Activated CD8-positive, alpha-beta T cell treated with anti-CD3 and anti-CD28 coated beads, Interleukin-2, amount 10 ng/mL, durations not matched to agents 7 days and 5 days (primary cell): ENCODE data around the gene TTR. TPM values are rescaled to one million over a fixed set of nuclear protein-coding genes. Genes with fewer than 3 reads are reported as not detected.

Experiments used
- ATAC-seq: fragments of 150-1000 bp; cut with Tn5 transposase; one replicate; pipeline ENCODE4 v1.10.0; 2021; ENCODE audit warnings: moderate library complexity
- CTCF ChIA-PET: fragments of 350-600 bp; sonication (Branson Sonifier 250); formaldehyde crosslinking; loops from one replicate; lab custom pipeline; 2021; ENCODE audit warnings: antibody characterized with exemption; lab: Charles Lee
- POLR2A ChIA-PET: fragments of 350-600 bp; sonication (Branson Sonifier 250); formaldehyde crosslinking; loops from one replicate; lab custom pipeline; 2021; ENCODE audit warnings: antibody characterized with exemption; lab: Charles Lee
- DNase-seq: peaks from one replicate; pipeline ENCODE4 v3.0.0-alpha.2; 2020
- H3K27ac Mint-ChIP-seq: one replicate; pipeline ENCODE4 v1.8.0; 2021; ENCODE audit warnings: mild to moderate bottlenecking, mixed read lengths
- H3K27me3 Mint-ChIP-seq: one replicate; pipeline ENCODE4 v1.8.0; 2021; ENCODE audit warnings: low read depth, mixed read lengths
- H3K36me3 Mint-ChIP-seq: one replicate; pipeline ENCODE4 v1.8.0; 2021; ENCODE audit warnings: low read depth, mixed read lengths
- H3K4me1 Mint-ChIP-seq: one replicate; pipeline ENCODE4 v1.8.0; 2021; ENCODE audit warnings: low read depth, mixed read lengths
- H3K4me3 Mint-ChIP-seq: one replicate; pipeline ENCODE4 v1.8.0; 2021; ENCODE audit warnings: mild to moderate bottlenecking, mixed read lengths
- H3K9me3 Mint-ChIP-seq: one replicate; pipeline ENCODE4 v1.8.0; 2022; ENCODE audit warnings: mixed read lengths; ENCODE audit not compliant: insufficient read depth
- total RNA-seq, 2 experiments: library from RNA; stranded (reverse); gene quantifications; one replicate each; pipeline ENCODE4 v1.2.3, GENCODE V29; 2021

TTR gene
- total RNA-seq, 2 experiments from 2014 or later: not detected

- Mint-ChIP-seq H3K4me1 (no peaks in the 10 kb centered on the region), H3K27ac (no peak overlapping the region), H3K4me3 (no peak overlapping the region), H3K36me3 (no peaks in the 10 kb centered on the region), H3K9me3 (no peaks in the 10 kb centered on the region), H3K27me3 (no peaks in the 10 kb centered on the region)
- ChIA-PET POLR2A (no interaction called here), CTCF (interaction anchor here (1.0 kb wide), 1 partner anchor 68 kb away, joined by 4 read pairs; no protein-coding TSS in a partner anchor)
- ATAC-seq (no peak), DNase-seq (no peak)
Observed at GRCh38 chr18:31624892-31625640, 33.4 kb downstream of the TTR start.

- Mint-ChIP-seq H3K27me3 (no peaks in the 10 kb centered on the region), H3K4me1 (no peaks in the 10 kb centered on the region)
- POLR2A ChIA-PET: no interaction called here
Observed at GRCh38 chr18:31626409-31626808, 34.7 kb downstream of the TTR start.

GRCh38 chr18:31630549-31630948 lies 38.9 kb downstream of the TTR start:
- DNase-seq: no peak
- ATAC-seq: no peak
- H3K4me1 Mint-ChIP-seq: peaks cover 20% of the 10 kb centered on the region
- no peak overlapping the region for H3K27ac Mint-ChIP-seq
- H3K9me3 Mint-ChIP-seq: peaks cover 3% of the 10 kb centered on the region
- peaks cover 3% of the 10 kb centered on the region for H3K27me3 Mint-ChIP-seq
- ChIA-PET POLR2A (no interaction called here), CTCF (no interaction called here)
- no peaks in the 10 kb centered on the region for H3K36me3 Mint-ChIP-seq
- H3K4me3 Mint-ChIP-seq: no peak overlapping the region

More at GRCh38 chr18:31626409-31626808, 34.7 kb downstream of the TTR start:
- Mint-ChIP-seq H3K27ac (no peak overlapping the region), H3K9me3 (no peaks in the 10 kb centered on the region), H3K4me3 (no peak overlapping the region), H3K36me3 (no peaks in the 10 kb centered on the region)
- DNase-seq (no peak), ATAC-seq (no peak)
- CTCF ChIA-PET: no interaction called here

GRCh38 chr18:31631526-31631925 lies 39.8 kb downstream of the TTR start:
- Mint-ChIP-seq H3K36me3 (no peaks in the 10 kb centered on the region), H3K27me3 (peaks cover 3% of the 10 kb centered on the region), H3K4me3 (no peak overlapping the region), H3K27ac (no peak overlapping the region), H3K9me3 (peaks cover 3% of the 10 kb centered on the region), H3K4me1 (peaks cover 20% of the 10 kb centered on the region)
- no peak for ATAC-seq
- no peak for DNase-seq
- POLR2A ChIA-PET: no interaction called here
- CTCF ChIA-PET: no interaction called here

DNA sequence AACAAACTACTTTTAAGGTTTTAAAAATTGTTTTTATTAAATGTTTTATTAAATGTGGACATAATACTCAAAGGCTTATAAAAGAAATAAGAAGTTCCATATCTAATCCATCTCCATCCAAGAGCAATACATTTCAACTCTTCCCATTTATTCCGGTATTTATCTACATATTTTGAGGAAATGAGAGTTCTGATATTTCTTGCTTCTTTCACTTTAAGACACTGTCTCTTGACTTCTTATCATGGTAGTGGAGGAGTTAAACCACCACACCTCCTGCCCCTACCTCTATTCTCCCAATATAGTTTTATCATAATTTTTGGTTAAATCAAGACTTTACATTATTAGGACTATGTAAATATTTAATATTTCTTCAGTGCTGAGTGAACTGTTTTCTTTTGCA lies 40.7 kb downstream of the TTR start:
- peaks cover 2% of the 10 kb centered on the region for H3K36me3 Mint-ChIP-seq

DNA sequence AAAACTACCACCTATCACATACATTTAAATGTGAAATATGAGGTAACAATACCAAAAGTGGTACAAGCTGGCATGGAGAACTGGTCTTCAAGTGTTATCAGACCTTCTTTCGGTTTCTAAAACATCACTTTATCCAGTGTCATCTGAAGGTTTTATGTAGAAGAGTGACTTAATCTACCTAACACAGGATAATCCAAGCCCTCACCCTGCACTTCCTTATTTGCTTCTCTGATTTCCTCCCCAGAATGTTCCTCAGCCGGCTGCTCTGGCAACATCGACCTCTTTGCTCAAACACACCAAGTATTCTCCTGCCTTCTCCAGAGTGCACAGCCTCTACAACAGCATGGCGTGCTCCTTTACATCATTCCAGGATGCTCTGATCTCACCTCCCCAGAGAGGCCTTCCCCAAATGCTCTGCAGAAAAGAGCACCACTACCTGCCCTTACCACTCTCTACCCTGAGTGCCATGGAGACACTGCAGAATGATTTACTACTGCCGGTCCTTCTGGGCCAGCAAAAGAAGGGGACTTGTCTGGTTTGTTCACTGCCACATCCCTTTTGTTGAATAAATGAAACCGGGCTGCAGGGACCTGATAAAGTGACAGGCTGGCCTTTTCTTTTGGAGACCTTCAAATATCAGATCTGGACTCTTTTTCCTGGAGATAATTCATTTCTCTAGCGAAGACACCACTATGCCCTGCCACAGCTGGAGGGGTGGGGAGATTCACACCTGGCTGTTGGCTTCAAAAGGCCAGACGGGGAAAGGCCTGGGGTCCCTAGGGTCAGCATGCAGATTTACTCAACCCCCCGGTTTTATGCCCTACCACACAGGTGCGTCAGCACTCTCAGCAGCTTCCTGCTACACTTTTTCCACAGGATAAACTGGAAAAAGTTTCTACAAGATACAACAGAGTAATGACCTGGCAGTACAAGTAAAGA lies 42.0 kb downstream of the TTR start:
- Mint-ChIP-seq H3K27me3 (peaks cover 3% of the 10 kb centered on the region), H3K27ac (peak overlapping the region; percentile 21), H3K4me3 (no peak overlapping the region), H3K4me1 (peaks cover 20% of the 10 kb centered on the region), H3K9me3 (peaks cover 3% of the 10 kb centered on the region), H3K36me3 (peaks cover 2% of the 10 kb centered on the region)
- no peak for ATAC-seq
- POLR2A ChIA-PET: no interaction called here
- CTCF ChIA-PET: interaction anchor here (1.8 kb wide), 1 partner anchor 89 kb away, joined by 7 read pairs; no protein-coding TSS in a partner anchor
- DNase-seq: no peak

More for the DNA sequence above, 40.7 kb downstream of the TTR start:
- ChIA-PET CTCF (no interaction called here), POLR2A (no interaction called here)
- Mint-ChIP-seq H3K27me3 (peaks cover 3% of the 10 kb centered on the region), H3K4me3 (no peak overlapping the region), H3K27ac (no peak overlapping the region), H3K9me3 (peaks cover 3% of the 10 kb centered on the region), H3K4me1 (peaks cover 20% of the 10 kb centered on the region)
- DNase-seq: no peak
- ATAC-seq: no peak

- DNase-seq (peak; percentile 27), ATAC-seq (peak; percentile 76)
- H3K27me3 Mint-ChIP-seq: peaks cover 6% of the 10 kb centered on the region
- CTCF ChIA-PET: interaction anchor here (1.0 to 1.8 kb wide), 2 partner anchors 12 to 88 kb away, joined by 3 to 7 read pairs; no protein-coding TSS in a partner anchor
- H3K36me3 Mint-ChIP-seq: peaks cover 2% of the 10 kb centered on the region
- no peak overlapping the region for H3K4me3 Mint-ChIP-seq
- H3K9me3 Mint-ChIP-seq: peaks cover 3% of the 10 kb centered on the region
- H3K4me1 Mint-ChIP-seq: peaks cover 20% of the 10 kb centered on the region
- H3K27ac Mint-ChIP-seq: no peak overlapping the region
- POLR2A ChIA-PET: no interaction called here
Observed at GRCh38 chr18:31634331-31634713, 42.6 kb downstream of the TTR start.

GRCh38 chr18:31636387-31636786 lies 44.7 kb downstream of the TTR start:
- CTCF ChIA-PET: no interaction called here
- peaks cover 2% of the 10 kb centered on the region for H3K36me3 Mint-ChIP-seq
- peaks cover 20% of the 10 kb centered on the region for H3K4me1 Mint-ChIP-seq
- peaks cover 3% of the 10 kb centered on the region for H3K9me3 Mint-ChIP-seq
- DNase-seq (no peak), ATAC-seq (no peak)
- no peak overlapping the region for H3K4me3 Mint-ChIP-seq
- H3K27ac Mint-ChIP-seq: no peak overlapping the region
- peaks cover 6% of the 10 kb centered on the region for H3K27me3 Mint-ChIP-seq
- POLR2A ChIA-PET: no interaction called here

DNA sequence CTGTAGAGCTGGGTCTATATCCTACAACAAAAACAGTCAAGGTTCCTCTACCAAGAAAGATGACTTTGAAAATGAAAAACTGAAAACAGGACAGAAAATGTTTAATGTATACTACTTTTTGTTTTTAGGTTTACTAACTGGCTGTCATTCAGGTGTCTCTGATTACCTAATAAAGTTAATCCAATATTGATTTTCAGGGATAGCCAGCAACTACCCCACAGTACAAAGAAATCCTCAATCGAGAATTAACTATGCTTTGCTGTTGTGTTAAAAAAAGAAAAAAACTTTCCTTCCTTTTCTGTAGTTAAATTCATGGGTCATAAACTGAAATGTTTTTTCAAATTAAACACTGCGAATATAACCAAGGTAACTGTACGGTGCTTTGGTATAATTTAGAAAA lies 45.8 kb downstream of the TTR start:
- CTCF ChIA-PET: no interaction called here
- DNase-seq: no peak
- Mint-ChIP-seq H3K36me3 (peaks cover 2% of the 10 kb centered on the region), H3K9me3 (peaks cover 3% of the 10 kb centered on the region), H3K27ac (no peak overlapping the region), H3K4me3 (no peak overlapping the region), H3K4me1 (peaks cover 20% of the 10 kb centered on the region), H3K27me3 (peaks cover 13% of the 10 kb centered on the region)
- ATAC-seq: no peak
- POLR2A ChIA-PET: no interaction called here

DNA sequence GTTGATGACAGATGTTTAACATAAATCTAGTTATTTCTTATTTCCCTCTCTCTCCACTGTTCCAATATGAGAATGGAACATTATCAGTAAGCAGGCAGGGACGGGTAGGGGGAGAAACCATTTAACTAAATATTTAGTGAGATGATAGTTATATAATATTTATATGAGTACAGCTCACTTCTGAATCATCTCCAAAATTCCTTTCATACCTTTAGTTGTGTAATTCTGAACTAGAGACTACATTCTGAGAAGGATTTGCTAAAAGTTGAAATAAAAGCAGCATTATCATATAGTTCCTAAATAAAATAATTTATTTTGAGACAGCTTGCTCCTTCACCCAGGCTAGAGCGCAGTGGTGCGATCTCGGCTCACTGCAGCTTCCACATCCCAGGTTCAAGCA lies 51.3 kb downstream of the TTR start:
- H3K27me3 Mint-ChIP-seq: peaks cover 17% of the 10 kb centered on the region
- no peaks in the 10 kb centered on the region for H3K36me3 Mint-ChIP-seq
- CTCF ChIA-PET: no interaction called here

DNA sequence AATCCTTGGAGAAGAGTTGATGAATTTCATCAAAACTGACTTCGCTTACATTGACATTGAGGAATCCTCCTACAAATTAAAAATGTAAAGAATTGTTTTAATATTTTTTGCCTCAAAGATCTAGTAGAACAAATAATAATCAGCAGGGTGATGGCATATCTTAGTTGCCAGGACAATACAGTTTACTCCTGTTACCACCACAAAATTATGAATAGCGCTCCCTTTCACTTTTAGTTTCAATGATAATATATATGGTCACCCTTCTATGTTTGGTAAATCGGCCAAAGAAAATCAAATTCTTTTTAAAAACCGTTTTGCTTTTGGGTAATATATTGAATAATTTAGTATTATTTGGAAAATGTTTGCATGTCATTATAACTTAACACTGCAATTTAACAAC lies 53.7 kb downstream of the TTR start:
- no peak overlapping the region for H3K27ac Mint-ChIP-seq
- H3K27me3 Mint-ChIP-seq: peaks cover 20% of the 10 kb centered on the region
- no peaks in the 10 kb centered on the region for H3K9me3 Mint-ChIP-seq
- H3K4me1 Mint-ChIP-seq: peaks cover 11% of the 10 kb centered on the region
- H3K4me3 Mint-ChIP-seq: no peak overlapping the region
- CTCF ChIA-PET: no interaction called here
- DNase-seq: no peak
- POLR2A ChIA-PET: no interaction called here
- H3K36me3 Mint-ChIP-seq: no peaks in the 10 kb centered on the region
- no peak for ATAC-seq

More for the DNA sequence above, 51.3 kb downstream of the TTR start:
- POLR2A ChIA-PET: no interaction called here
- Mint-ChIP-seq H3K27ac (no peak overlapping the region), H3K9me3 (no peaks in the 10 kb centered on the region), H3K4me3 (no peak overlapping the region), H3K4me1 (peaks cover 11% of the 10 kb centered on the region)
- DNase-seq (no peak), ATAC-seq (no peak)
